ENCODE data around the gene GNLY. TPM values are rescaled to one million over a fixed set of nuclear protein-coding genes. Genes with fewer than 3 reads are reported as not detected.
"Not testable (repeated sequence)": the region's sequence is repeated elsewhere in the genome, so short reads cannot be mapped to it uniquely, and the experiment has no call there.

The GNLY gene
- total RNA-seq, 1 donor from 2014 or later: not detected

GRCh38 chr2:85665264-85665937 lies 28.8 kb upstream of the GNLY start:
- DNase-seq: no peak

GRCh38 chr2:85666016-85666415 lies 28.1 kb upstream of the GNLY start:
- DNase-seq: no peak

GRCh38 chr2:85666435-85667316 lies 27.5 kb upstream of the GNLY start:
- no peak for DNase-seq

- DNase-seq: no peak
Observed at GRCh38 chr2:85667561-85668008, 26.6 kb upstream of the GNLY start.

GRCh38 chr2:85668009-85668856 lies 25.9 kb upstream of the GNLY start, which contains the start of gene SFTPB:
SFTPB (minus strand) TSS chr2:85668199; CDS start chr2:85668183, 16 bp downstream.
- no peak for DNase-seq

- DNase-seq: no peak
Observed at GRCh38 chr2:85668857-85669142, 25.4 kb upstream of the GNLY start.

GRCh38 chr2:85669549-85669948 lies 24.6 kb upstream of the GNLY start:
- no peak for DNase-seq

- not testable (repeated sequence) for DNase-seq
Observed at GRCh38 chr2:85670416-85670815, 23.7 kb upstream of the GNLY start.

GRCh38 chr2:85672456-85672855 lies 21.7 kb upstream of the GNLY start:
- no peak for DNase-seq

- DNase-seq: no peak
Observed at GRCh38 chr2:85673716-85674375, 20.3 kb upstream of the GNLY start.

- no peak for DNase-seq
Observed at GRCh38 chr2:85674417-85674816, 19.7 kb upstream of the GNLY start.

GRCh38 chr2:85675427-85675826 lies 18.7 kb upstream of the GNLY start:
- DNase-seq: no peak

- DNase-seq: no peak
Observed at GRCh38 chr2:85675866-85676548, 18.2 kb upstream of the GNLY start.

GRCh38 chr2:85678377-85678776 lies 15.8 kb upstream of the GNLY start:
- DNase-seq: no peak

- DNase-seq: peak; percentile 39
Observed at GRCh38 chr2:85678794-85679672, 15.1 kb upstream of the GNLY start.

GRCh38 chr2:85680707-85681371 lies 13.3 kb upstream of the GNLY start:
- no peak for DNase-seq

GRCh38 chr2:85681372-85681763 lies 12.8 kb upstream of the GNLY start:
- no peak for DNase-seq

GRCh38 chr2:85681776-85682175 lies 12.4 kb upstream of the GNLY start:
- no peak for DNase-seq

GRCh38 chr2:85682378-85682777 lies 11.8 kb upstream of the GNLY start:
- no peak for DNase-seq

- no peak for DNase-seq
Observed at GRCh38 chr2:85684380-85684779, 9.8 kb upstream of the GNLY start.

All from occipital lobe (tissue), 2 donors.